Progenitor cell of endocrine pancreas (in vitro differentiated cells): ENCODE results near the gene PDCD7. TPM values are rescaled to one million over a fixed set of nuclear protein-coding genes. Genes with fewer than 3 reads are reported as not detected.
A peak's percentile ranks its signal among the peaks of the same experiment; 100 is the strongest.

Experiments
- DNase-seq: peaks from one replicate; pipeline ENCODE4 v3.0.0; 2021; ENCODE audit warnings: low spot score; ENCODE audit not compliant: unreplicated experiment
- H3K27ac Mint-ChIP-seq: 2 replicates; pipeline ENCODE4 v1.8.0; 2021; ENCODE audit warnings: mild to moderate bottlenecking, moderate library complexity, mixed read lengths
- H3K27me3 Mint-ChIP-seq: 2 replicates; pipeline ENCODE4 v1.8.0; 2021; ENCODE audit warnings: mixed read lengths
- H3K36me3 Mint-ChIP-seq: 2 replicates; pipeline ENCODE4 v1.8.0; 2022; ENCODE audit warnings: mixed read lengths; ENCODE audit not compliant: insufficient read depth
- H3K4me1 Mint-ChIP-seq: 2 replicates; pipeline ENCODE4 v1.8.0; 2021; ENCODE audit warnings: low read depth, mixed read lengths
- H3K4me3 Mint-ChIP-seq: 2 replicates; pipeline ENCODE4 v1.8.0; 2021; ENCODE audit warnings: low read depth, mild to moderate bottlenecking, moderate library complexity, mixed read lengths
- H3K9me3 Mint-ChIP-seq: 2 replicates; pipeline ENCODE4 v1.8.0; 2021; ENCODE audit warnings: low read depth, mixed read lengths
- total RNA-seq: library from RNA; stranded (reverse); gene quantifications from 2 replicates; pipeline ENCODE4 v1.2.1, GENCODE V29; 2021
- TF ChIP-seq, protein P1 (sequence below): fragments of 200-600 bp; sonication (generic); IDR thresholded peaks from one replicate; pipeline ENCODE4 v1.5.0; 2021; ENCODE audit warnings: antibody characterized with exemption, mild to moderate bottlenecking; ENCODE audit not compliant: unreplicated experiment

The PDCD7 gene
- total RNA-seq, 1 donor from 2014 or later = 34.4 TPM

DNA sequence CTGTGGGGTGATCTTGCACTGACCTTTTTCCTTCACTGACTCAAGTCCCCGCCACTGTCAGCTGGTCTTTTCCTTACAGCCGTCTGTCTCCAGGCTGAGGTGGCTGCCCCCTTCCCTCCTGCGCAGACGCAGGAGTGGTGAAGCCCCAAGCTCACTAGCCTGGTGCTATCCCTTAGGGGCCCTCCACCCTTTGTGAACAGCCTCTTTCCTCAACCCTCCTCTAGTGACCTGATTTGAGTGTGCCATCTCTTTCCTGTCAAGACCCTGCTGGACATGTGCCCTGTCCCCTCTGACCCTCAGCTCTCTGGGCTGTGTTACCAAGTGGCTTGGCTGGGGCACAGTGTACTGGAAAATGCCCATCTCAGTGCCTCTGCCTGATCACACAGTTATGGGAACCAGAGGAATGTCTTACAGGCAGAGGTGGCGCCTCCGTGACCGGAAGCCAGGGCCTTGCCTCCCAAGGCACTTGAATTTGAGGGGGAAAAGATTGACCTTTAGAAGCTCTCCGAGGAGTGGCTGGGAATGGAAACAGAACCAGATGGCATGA, 48.3 kb downstream of the PDCD7 start:
- H3K36me3 Mint-ChIP-seq = no peaks in the 10 kb centered on the region
- no peak for DNase-seq

GRCh38 chr15:65084500-65085206, 49.0 kb downstream of the PDCD7 start:
- Mint-ChIP-seq H3K4me1 (peaks cover 39% of the 10 kb centered on the region), H3K9me3 (no peaks in the 10 kb centered on the region), H3K27ac (no peak overlapping the region), H3K36me3 (no peaks in the 10 kb centered on the region), H3K27me3 (peaks cover 52% of the 10 kb centered on the region), H3K4me3 (no peak overlapping the region)
- TF ChIP-seq, protein P1, sequence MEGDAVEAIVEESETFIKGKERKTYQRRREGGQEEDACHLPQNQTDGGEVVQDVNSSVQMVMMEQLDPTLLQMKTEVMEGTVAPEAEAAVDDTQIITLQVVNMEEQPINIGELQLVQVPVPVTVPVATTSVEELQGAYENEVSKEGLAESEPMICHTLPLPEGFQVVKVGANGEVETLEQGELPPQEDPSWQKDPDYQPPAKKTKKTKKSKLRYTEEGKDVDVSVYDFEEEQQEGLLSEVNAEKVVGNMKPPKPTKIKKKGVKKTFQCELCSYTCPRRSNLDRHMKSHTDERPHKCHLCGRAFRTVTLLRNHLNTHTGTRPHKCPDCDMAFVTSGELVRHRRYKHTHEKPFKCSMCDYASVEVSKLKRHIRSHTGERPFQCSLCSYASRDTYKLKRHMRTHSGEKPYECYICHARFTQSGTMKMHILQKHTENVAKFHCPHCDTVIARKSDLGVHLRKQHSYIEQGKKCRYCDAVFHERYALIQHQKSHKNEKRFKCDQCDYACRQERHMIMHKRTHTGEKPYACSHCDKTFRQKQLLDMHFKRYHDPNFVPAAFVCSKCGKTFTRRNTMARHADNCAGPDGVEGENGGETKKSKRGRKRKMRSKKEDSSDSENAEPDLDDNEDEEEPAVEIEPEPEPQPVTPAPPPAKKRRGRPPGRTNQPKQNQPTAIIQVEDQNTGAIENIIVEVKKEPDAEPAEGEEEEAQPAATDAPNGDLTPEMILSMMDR = no peak
- DNase-seq = no peak

More for the DNA sequence above, 48.3 kb downstream of the PDCD7 start:
- Mint-ChIP-seq H3K27me3 (peaks cover 52% of the 10 kb centered on the region), H3K4me3 (no peak overlapping the region), H3K27ac (no peak overlapping the region), H3K4me1 (peaks cover 39% of the 10 kb centered on the region), H3K9me3 (no peaks in the 10 kb centered on the region)
- TF ChIP-seq, protein P1 = no peak

GRCh38 chr15:65083262-65083701, 50.3 kb downstream of the PDCD7 start:
- TF ChIP-seq, protein P1 = peak; percentile 16
- DNase-seq = no peak
- Mint-ChIP-seq H3K27me3 (peaks cover 63% of the 10 kb centered on the region), H3K27ac (no peak overlapping the region), H3K9me3 (no peaks in the 10 kb centered on the region), H3K4me1 (peaks cover 27% of the 10 kb centered on the region), H3K4me3 (no peak overlapping the region), H3K36me3 (no peaks in the 10 kb centered on the region)

DNA sequence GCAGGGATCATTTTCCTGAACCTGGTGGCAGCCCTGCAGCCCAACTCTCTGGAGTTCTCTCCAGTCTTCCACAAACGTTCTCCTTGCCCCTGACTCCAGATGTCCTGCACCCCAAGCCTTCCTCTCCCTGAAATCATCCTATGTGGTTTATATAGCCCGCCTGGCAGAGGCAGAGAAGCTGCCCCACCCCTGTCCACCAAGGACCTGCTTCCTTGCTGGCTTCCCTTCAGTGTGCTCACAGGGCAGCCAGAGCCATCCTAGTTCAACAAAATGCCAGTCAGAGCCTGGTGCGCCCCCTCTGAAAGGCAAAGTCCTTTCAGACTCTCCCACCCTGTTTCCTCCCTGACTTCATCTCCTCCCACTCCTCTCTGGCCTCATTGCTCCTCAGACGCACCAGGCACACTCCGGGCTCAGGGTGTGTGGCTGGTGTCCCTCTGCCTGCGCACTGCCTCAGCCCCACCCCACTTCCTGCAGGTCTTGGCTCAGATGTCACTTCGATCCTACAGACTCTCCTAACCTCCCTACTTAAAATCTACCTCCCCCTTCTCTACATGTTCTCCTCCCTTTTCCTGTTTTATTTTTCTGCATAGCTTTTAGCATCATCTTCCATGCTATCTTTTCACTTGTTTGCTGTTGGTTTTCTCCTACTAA, 51.2 kb downstream of the PDCD7 start:
- peaks cover 68% of the 10 kb centered on the region for H3K27me3 Mint-ChIP-seq
- H3K4me3 Mint-ChIP-seq = no peak overlapping the region
- no peak for DNase-seq
- no peaks in the 10 kb centered on the region for H3K36me3 Mint-ChIP-seq
- peaks cover 25% of the 10 kb centered on the region for H3K4me1 Mint-ChIP-seq
- H3K27ac Mint-ChIP-seq = no peak overlapping the region
- TF ChIP-seq, protein P1 = no peak
- H3K9me3 Mint-ChIP-seq = peaks cover 3% of the 10 kb centered on the region

- DNase-seq = no peak
- Mint-ChIP-seq H3K36me3 (no peaks in the 10 kb centered on the region), H3K9me3 (peaks cover 3% of the 10 kb centered on the region), H3K27me3 (peaks cover 65% of the 10 kb centered on the region), H3K4me3 (no peak overlapping the region), H3K27ac (no peak overlapping the region), H3K4me1 (peaks cover 23% of the 10 kb centered on the region)
- TF ChIP-seq, protein P1 = no peak
Observed at GRCh38 chr15:65081758-65082157, 51.9 kb downstream of the PDCD7 start.
